ENCODE data around the gene LRRC28. TPM values are rescaled to one million over a fixed set of nuclear protein-coding genes. Genes with fewer than 3 reads are reported as not detected.

Gene LRRC28
- total RNA-seq, 1 experiment from 2014 or later = 39.3 TPM

DNA sequence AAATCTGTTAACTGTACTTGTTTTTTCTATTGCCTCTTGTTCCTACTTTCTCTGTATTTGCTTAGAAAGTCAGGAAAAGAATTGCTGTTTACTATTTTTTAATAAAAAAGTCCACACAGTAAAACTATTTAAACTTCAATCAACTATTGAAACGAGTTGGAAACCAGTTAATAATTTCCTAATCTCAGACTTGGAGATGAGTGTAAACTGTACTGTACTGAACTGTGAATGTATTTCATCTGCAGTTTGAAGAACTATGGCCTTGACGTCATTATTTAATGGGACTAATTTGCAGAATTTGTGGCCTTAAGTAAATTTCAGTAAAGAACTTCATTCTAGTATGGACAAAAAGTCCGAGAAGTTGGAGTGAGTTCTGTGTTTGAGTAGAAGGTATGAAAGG is 89.1 kb downstream of the LRRC28 start:
- Histone ChIP-seq H3K27me3 (ENCODE audit: control insufficient read depth, insufficient read depth, low read length) (no peaks in the 10 kb centered on the region), H3K9me3 (ENCODE audit: control insufficient read depth, insufficient read depth, low read depth, low read length) (no peaks in the 10 kb centered on the region), H3K4me3 (ENCODE audit: low read depth in 2 of 2, low read length in 2 of 2) (no peak overlapping the region), H3K4me1 (ENCODE audit: control insufficient read depth, insufficient read depth, low read length) (no peaks in the 10 kb centered on the region), H3K36me3 (ENCODE audit: control insufficient read depth, insufficient read depth, low read length) (no peaks in the 10 kb centered on the region), H3K27ac (ENCODE audit: low read length) (no peak overlapping the region)
- in situ Hi-C loops (cut with HindIII; ENCODE audit: low pct_unique_long_range_greater_than_20kb, low sequenced_read_pairs) = no loop called here
- TF ChIP-seq TCF7L2 (IDR thresholded peaks at IDR 0.05; ENCODE audit: low read depth, low read length) (no peak), POLR2AphosphoS5 (IDR thresholded peaks at IDR 0.05; ENCODE audit: low read depth, low read length) (no peak), SIN3A (IDR thresholded peaks at IDR 0.05; ENCODE audit: borderline replicate concordance, insufficient read depth, low read depth, low read length) (no peak)
- TF ChIP-seq, protein P1, sequence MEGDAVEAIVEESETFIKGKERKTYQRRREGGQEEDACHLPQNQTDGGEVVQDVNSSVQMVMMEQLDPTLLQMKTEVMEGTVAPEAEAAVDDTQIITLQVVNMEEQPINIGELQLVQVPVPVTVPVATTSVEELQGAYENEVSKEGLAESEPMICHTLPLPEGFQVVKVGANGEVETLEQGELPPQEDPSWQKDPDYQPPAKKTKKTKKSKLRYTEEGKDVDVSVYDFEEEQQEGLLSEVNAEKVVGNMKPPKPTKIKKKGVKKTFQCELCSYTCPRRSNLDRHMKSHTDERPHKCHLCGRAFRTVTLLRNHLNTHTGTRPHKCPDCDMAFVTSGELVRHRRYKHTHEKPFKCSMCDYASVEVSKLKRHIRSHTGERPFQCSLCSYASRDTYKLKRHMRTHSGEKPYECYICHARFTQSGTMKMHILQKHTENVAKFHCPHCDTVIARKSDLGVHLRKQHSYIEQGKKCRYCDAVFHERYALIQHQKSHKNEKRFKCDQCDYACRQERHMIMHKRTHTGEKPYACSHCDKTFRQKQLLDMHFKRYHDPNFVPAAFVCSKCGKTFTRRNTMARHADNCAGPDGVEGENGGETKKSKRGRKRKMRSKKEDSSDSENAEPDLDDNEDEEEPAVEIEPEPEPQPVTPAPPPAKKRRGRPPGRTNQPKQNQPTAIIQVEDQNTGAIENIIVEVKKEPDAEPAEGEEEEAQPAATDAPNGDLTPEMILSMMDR (IDR thresholded peaks at IDR 0.05) = no peak
- TF ChIP-seq, protein P2, sequence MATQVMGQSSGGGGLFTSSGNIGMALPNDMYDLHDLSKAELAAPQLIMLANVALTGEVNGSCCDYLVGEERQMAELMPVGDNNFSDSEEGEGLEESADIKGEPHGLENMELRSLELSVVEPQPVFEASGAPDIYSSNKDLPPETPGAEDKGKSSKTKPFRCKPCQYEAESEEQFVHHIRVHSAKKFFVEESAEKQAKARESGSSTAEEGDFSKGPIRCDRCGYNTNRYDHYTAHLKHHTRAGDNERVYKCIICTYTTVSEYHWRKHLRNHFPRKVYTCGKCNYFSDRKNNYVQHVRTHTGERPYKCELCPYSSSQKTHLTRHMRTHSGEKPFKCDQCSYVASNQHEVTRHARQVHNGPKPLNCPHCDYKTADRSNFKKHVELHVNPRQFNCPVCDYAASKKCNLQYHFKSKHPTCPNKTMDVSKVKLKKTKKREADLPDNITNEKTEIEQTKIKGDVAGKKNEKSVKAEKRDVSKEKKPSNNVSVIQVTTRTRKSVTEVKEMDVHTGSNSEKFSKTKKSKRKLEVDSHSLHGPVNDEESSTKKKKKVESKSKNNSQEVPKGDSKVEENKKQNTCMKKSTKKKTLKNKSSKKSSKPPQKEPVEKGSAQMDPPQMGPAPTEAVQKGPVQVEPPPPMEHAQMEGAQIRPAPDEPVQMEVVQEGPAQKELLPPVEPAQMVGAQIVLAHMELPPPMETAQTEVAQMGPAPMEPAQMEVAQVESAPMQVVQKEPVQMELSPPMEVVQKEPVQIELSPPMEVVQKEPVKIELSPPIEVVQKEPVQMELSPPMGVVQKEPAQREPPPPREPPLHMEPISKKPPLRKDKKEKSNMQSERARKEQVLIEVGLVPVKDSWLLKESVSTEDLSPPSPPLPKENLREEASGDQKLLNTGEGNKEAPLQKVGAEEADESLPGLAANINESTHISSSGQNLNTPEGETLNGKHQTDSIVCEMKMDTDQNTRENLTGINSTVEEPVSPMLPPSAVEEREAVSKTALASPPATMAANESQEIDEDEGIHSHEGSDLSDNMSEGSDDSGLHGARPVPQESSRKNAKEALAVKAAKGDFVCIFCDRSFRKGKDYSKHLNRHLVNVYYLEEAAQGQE (IDR thresholded peaks at IDR 0.05; ENCODE audit: insufficient read depth in 1 of 2, low read depth in 2 of 2, low read length in 1 of 2) = no peak
- CTCF ChIA-PET = interaction anchor here (0.6 to 0.7 kb wide), 2 partner anchors 81 to 348 kb away, joined by 3 to 13 read pairs; no protein-coding TSS in a partner anchor
- ATAC-seq (no peak), DNase-seq (ENCODE audit: low read depth, low spot score) (no peak)
- POLR2A ChIA-PET = no interaction called here
- intact Hi-C loops (cut with micrococcal nuclease; ENCODE audit: unreplicated experiment) = no loop called here
- BruUV-seq (replicated peaks) = no TSS peak

DNA sequence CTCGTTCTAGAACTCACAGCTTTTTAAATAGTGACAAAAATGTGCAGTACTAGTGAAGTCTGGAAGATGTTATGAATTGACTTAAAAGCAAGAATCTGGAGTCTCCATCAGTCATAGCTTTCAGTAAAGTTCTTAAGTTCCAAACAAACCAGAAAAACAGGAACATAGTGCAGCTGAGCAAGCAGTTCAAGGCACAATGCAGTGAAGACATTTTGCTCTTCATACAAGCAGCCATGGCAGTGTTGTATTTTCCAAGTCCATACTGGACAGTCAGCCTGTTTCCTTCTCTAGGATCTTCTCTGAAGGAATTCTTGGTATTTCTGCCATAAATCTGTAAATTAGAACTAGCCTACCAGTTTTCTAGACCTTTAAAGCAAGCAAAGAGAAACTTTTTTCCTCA is 90.5 kb downstream of the LRRC28 start:
- DNase-seq (ENCODE audit: low read depth, low spot score) = no peak
- H3K27me3 ChIP-seq (ENCODE audit: control insufficient read depth, insufficient read depth, low read length) = no peaks in the 10 kb centered on the region
- H3K36me3 ChIP-seq (ENCODE audit: control insufficient read depth, insufficient read depth, low read length) = no peaks in the 10 kb centered on the region
- CTCF ChIA-PET = no interaction called here
- no peak overlapping the region for H3K4me3 ChIP-seq (ENCODE audit: low read depth in 2 of 2, low read length in 2 of 2)
- BruUV-seq (replicated peaks) = no TSS peak
- in situ Hi-C loops (cut with HindIII; ENCODE audit: low pct_unique_long_range_greater_than_20kb, low sequenced_read_pairs) (no loop called here), intact Hi-C loops (cut with micrococcal nuclease; ENCODE audit: unreplicated experiment) (no loop called here)
- TF ChIP-seq TCF7L2 (IDR thresholded peaks at IDR 0.05; ENCODE audit: low read depth, low read length) = no peak
- TF ChIP-seq POLR2AphosphoS5 (IDR thresholded peaks at IDR 0.05; ENCODE audit: low read depth, low read length) = no peak
- TF ChIP-seq, protein P1 (IDR thresholded peaks at IDR 0.05) = no peak
- no peak for TF ChIP-seq SIN3A (IDR thresholded peaks at IDR 0.05; ENCODE audit: borderline replicate concordance, insufficient read depth, low read depth, low read length)
- no peaks in the 10 kb centered on the region for H3K4me1 ChIP-seq (ENCODE audit: control insufficient read depth, insufficient read depth, low read length)
- POLR2A ChIA-PET = no interaction called here
- H3K27ac ChIP-seq (ENCODE audit: low read length) = no peak overlapping the region
- ATAC-seq = no peak
- H3K9me3 ChIP-seq (ENCODE audit: control insufficient read depth, insufficient read depth, low read depth, low read length) = no peaks in the 10 kb centered on the region
